Measurements from ENCODE around the gene BCR. TPM values are rescaled to one million over a fixed set of nuclear protein-coding genes. Genes with fewer than 3 reads are reported as not detected.
A peak's percentile ranks its signal among the peaks of the same experiment; 100 is the strongest.

BCR gene
- total and polyA plus RNA-seq, 2 donors, result 17.9 to 22.8 TPM

DNA sequence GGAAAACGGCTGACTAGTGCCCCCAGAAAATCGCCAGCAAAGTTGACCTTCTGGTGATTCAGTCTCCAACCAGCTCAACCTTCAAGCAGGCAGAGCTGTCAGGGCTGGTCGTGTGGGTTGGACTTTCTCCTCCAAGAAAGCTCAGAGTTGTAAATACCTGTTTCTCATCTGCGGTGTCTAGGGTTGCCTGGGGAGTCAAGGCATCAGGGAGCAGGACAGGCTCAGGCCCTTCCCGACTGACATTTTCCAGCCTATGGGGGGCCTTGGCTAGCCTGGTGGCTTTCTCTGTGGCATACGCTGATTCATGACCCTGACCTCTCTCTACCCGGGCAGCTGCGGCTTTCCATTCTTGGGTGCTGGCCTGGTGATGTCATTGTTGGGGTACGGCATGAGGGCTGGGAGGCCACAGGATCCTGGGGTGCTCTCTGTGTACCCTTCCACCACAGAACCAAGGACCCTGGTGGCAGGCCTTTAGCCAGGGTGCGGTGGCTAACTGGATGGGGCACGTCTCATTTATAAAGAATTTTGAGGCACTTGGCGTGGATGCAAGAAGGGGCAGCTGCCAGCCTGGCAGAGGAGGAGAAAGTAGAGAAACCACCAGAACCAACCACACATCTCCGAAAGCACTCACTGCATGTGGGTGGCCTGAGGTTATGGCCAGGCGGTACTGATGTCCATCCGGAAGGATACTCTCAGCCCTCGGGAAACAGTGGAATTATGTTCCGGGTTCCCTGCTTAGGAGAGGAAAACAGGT, 64.9 kb downstream of the BCR start:
- Histone ChIP-seq H3K36me3 (ENCODE audit: control insufficient read depth in 2 of 2, insufficient read depth in 2 of 2, low read length in 1 of 2) (no peaks in the 10 kb centered on the region), H3K27me3 (ENCODE audit: control insufficient read depth in 2 of 2, insufficient read depth in 1 of 2, low read length in 1 of 2) (no peaks in the 10 kb centered on the region), H3K9me3 (ENCODE audit: control insufficient read depth in 2 of 2, insufficient read depth in 1 of 2, low read length in 1 of 2) (peaks cover 0 to 3% of the 10 kb centered on the region in 2 donors), H3K27ac (ENCODE audit: low read depth in 1 of 2, low read length in 1 of 2) (no peak overlapping the region), H3K4me1 (ENCODE audit: control insufficient read depth in 2 of 2, insufficient read depth in 2 of 2, low read length in 2 of 2) (peaks cover 31 to 81% of the 10 kb centered on the region in 2 donors), H3K4me3 (ENCODE audit: low read length in 2 of 2) (no peak overlapping the region)
- no peak for DNase-seq (ENCODE audit: low read depth in 6 of 9, low spot score in 9 of 9)
- 90% methylated on average over 17 of the region's 17 CpGs for WGBS

DNA sequence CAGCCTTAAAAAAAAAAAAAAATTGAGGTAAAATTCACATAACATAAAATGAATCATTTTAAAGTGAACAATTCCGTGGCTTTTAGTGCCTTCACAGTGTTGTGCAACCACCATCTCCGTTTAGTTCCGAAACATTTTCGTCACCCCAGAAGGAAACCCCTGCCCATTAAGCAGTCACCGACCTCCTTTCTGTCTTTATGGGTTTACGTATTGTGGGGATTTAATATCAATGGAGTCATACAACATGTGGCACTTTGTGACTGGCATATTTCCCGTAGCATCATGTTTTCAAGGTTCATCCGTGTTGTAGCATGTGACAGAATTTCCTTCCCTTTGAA, 65.5 kb downstream of the BCR start:
- Histone ChIP-seq H3K36me3 (ENCODE audit: control insufficient read depth in 2 of 2, insufficient read depth in 2 of 2, low read length in 1 of 2) (no peaks in the 10 kb centered on the region), H3K27ac (ENCODE audit: low read depth in 1 of 2, low read length in 1 of 2) (no peak overlapping the region), H3K4me1 (ENCODE audit: control insufficient read depth in 2 of 2, insufficient read depth in 2 of 2, low read length in 2 of 2) (peaks cover 34 to 84% of the 10 kb centered on the region in 2 donors), H3K27me3 (ENCODE audit: control insufficient read depth in 2 of 2, insufficient read depth in 1 of 2, low read length in 1 of 2) (no peaks in the 10 kb centered on the region), H3K4me3 (ENCODE audit: low read length in 2 of 2) (no peak overlapping the region), H3K9me3 (ENCODE audit: control insufficient read depth in 2 of 2, insufficient read depth in 1 of 2, low read length in 1 of 2) (peaks cover 0 to 3% of the 10 kb centered on the region in 2 donors)
- DNase-seq (ENCODE audit: low read depth in 6 of 9, low spot score in 9 of 9), result no peak
- 76% methylated on average over 8 of the region's 8 CpGs for WGBS

- Histone ChIP-seq H3K36me3 (ENCODE audit: control insufficient read depth in 2 of 2, insufficient read depth in 2 of 2, low read length in 1 of 2) (peaks cover 0 to 3% of the 10 kb centered on the region in 2 donors), H3K4me3 (ENCODE audit: low read length in 2 of 2) (no peak overlapping the region), H3K4me1 (ENCODE audit: control insufficient read depth in 2 of 2, insufficient read depth in 2 of 2, low read length in 2 of 2) (peaks cover 29 to 83% of the 10 kb centered on the region in 2 donors), H3K27ac (ENCODE audit: low read depth in 1 of 2, low read length in 1 of 2) (no peak overlapping the region), H3K9me3 (ENCODE audit: control insufficient read depth in 2 of 2, insufficient read depth in 1 of 2, low read length in 1 of 2) (peaks cover 0 to 3% of the 10 kb centered on the region in 2 donors), H3K27me3 (ENCODE audit: control insufficient read depth in 2 of 2, insufficient read depth in 1 of 2, low read length in 1 of 2) (no peaks in the 10 kb centered on the region)
- WGBS, result 97% methylated on average over 13 of the region's 13 CpGs
- DNase-seq (ENCODE audit: low read depth in 6 of 9, low spot score in 9 of 9), result no peak
Measured at GRCh38 chr22:23246982-23247766, 66.9 kb downstream of the BCR start.

- no peak for DNase-seq (ENCODE audit: low read depth in 6 of 9, low spot score in 9 of 9)
- H3K9me3 ChIP-seq (ENCODE audit: control insufficient read depth in 2 of 2, insufficient read depth in 1 of 2, low read length in 1 of 2), result no peaks in the 10 kb centered on the region
- WGBS, result 88% methylated on average over 2 of the region's 2 CpGs
- H3K27me3 ChIP-seq (ENCODE audit: control insufficient read depth in 2 of 2, insufficient read depth in 1 of 2, low read length in 1 of 2), result no peaks in the 10 kb centered on the region
- H3K27ac ChIP-seq (ENCODE audit: low read depth in 1 of 2, low read length in 1 of 2), result no peak overlapping the region
- peaks cover 3 to 5% of the 10 kb centered on the region in 2 donors for H3K36me3 ChIP-seq (ENCODE audit: control insufficient read depth in 2 of 2, insufficient read depth in 2 of 2, low read length in 1 of 2)
- peaks cover 14 to 75% of the 10 kb centered on the region in 2 donors for H3K4me1 ChIP-seq (ENCODE audit: control insufficient read depth in 2 of 2, insufficient read depth in 2 of 2, low read length in 2 of 2)
- no peak overlapping the region for H3K4me3 ChIP-seq (ENCODE audit: low read length in 2 of 2)
Measured at GRCh38 chr22:23248583-23248982, 68.3 kb downstream of the BCR start.

GRCh38 chr22:23250056-23250784, 69.9 kb downstream of the BCR start:
- Histone ChIP-seq H3K27me3 (ENCODE audit: control insufficient read depth in 2 of 2, insufficient read depth in 1 of 2, low read length in 1 of 2) (no peaks in the 10 kb centered on the region), H3K36me3 (ENCODE audit: control insufficient read depth in 2 of 2, insufficient read depth in 2 of 2, low read length in 1 of 2) (peaks cover 16 to 22% of the 10 kb centered on the region in 2 donors), H3K9me3 (ENCODE audit: control insufficient read depth in 2 of 2, insufficient read depth in 1 of 2, low read length in 1 of 2) (no peaks in the 10 kb centered on the region), H3K27ac (ENCODE audit: low read depth in 1 of 2, low read length in 1 of 2) (no peak overlapping the region), H3K4me1 (ENCODE audit: control insufficient read depth in 2 of 2, insufficient read depth in 2 of 2, low read length in 2 of 2) (peaks cover 13 to 67% of the 10 kb centered on the region in 2 donors), H3K4me3 (ENCODE audit: low read length in 2 of 2) (no peak overlapping the region)
- 76% methylated on average over 16 of the region's 16 CpGs for WGBS
- DNase-seq (ENCODE audit: low read depth in 6 of 9, low spot score in 9 of 9), result peak in 1 of 9 donors; percentile 36

- H3K9me3 ChIP-seq (ENCODE audit: control insufficient read depth in 2 of 2, insufficient read depth in 1 of 2, low read length in 1 of 2), result no peaks in the 10 kb centered on the region
- DNase-seq (ENCODE audit: low read depth in 6 of 9, low spot score in 9 of 9), result no peak
- no peaks in the 10 kb centered on the region for H3K27me3 ChIP-seq (ENCODE audit: control insufficient read depth in 2 of 2, insufficient read depth in 1 of 2, low read length in 1 of 2)
- H3K36me3 ChIP-seq (ENCODE audit: control insufficient read depth in 2 of 2, insufficient read depth in 2 of 2, low read length in 1 of 2), result peaks cover 23 to 28% of the 10 kb centered on the region in 2 donors
- H3K4me3 ChIP-seq (ENCODE audit: low read length in 2 of 2), result no peak overlapping the region
- 95% methylated on average over 14 of the region's 14 CpGs for WGBS
- peaks cover 13 to 65% of the 10 kb centered on the region in 2 donors for H3K4me1 ChIP-seq (ENCODE audit: control insufficient read depth in 2 of 2, insufficient read depth in 2 of 2, low read length in 2 of 2)
- no peak overlapping the region for H3K27ac ChIP-seq (ENCODE audit: low read depth in 1 of 2, low read length in 1 of 2)
Measured at GRCh38 chr22:23250785-23251363, 70.6 kb downstream of the BCR start.

GRCh38 chr22:23251445-23252093, 71.3 kb downstream of the BCR start:
- Histone ChIP-seq H3K27ac (ENCODE audit: low read depth in 1 of 2, low read length in 1 of 2) (no peak overlapping the region), H3K4me3 (ENCODE audit: low read length in 2 of 2) (no peak overlapping the region), H3K27me3 (ENCODE audit: control insufficient read depth in 2 of 2, insufficient read depth in 1 of 2, low read length in 1 of 2) (no peaks in the 10 kb centered on the region), H3K36me3 (ENCODE audit: control insufficient read depth in 2 of 2, insufficient read depth in 2 of 2, low read length in 1 of 2) (peaks cover 28 to 35% of the 10 kb centered on the region in 2 donors), H3K4me1 (ENCODE audit: control insufficient read depth in 2 of 2, insufficient read depth in 2 of 2, low read length in 2 of 2) (peaks cover 10 to 61% of the 10 kb centered on the region in 2 donors), H3K9me3 (ENCODE audit: control insufficient read depth in 2 of 2, insufficient read depth in 1 of 2, low read length in 1 of 2) (no peaks in the 10 kb centered on the region)
- DNase-seq (ENCODE audit: low read depth in 6 of 9, low spot score in 9 of 9), result no peak
- 94% methylated on average over 8 of the region's 8 CpGs for WGBS

DNA sequence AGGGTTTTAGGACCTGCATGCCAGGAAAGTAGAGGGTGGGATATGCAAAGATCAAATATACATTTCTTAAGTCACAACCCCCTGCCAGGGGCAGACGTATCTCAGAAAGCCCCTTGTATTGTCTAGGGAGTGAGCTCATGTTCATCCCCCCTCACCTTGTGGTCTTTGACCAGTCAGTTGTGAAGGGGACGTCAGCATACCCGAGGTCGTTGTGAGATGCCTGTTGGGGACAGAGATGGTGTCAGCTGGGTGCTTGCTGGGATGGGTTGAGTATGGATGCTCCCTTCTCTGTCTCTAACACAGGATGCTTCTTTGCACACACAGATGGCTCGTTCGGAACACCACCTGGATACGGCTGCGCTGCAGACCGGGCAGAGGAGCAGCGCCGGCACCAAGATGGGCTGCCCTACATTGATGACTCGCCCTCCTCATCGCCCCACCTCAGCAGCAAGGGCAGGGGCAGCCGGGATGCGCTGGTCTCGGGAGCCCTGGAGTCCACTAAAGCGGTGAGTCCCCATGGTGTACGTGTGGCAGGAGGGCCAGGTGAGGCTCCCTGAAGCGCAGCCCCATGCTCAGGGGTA, 73.3 kb downstream of the BCR start:
- Histone ChIP-seq H3K4me3 (ENCODE audit: low read length in 2 of 2) (no peak overlapping the region), H3K9me3 (ENCODE audit: control insufficient read depth in 2 of 2, insufficient read depth in 1 of 2, low read length in 1 of 2) (no peaks in the 10 kb centered on the region), H3K4me1 (ENCODE audit: control insufficient read depth in 2 of 2, insufficient read depth in 2 of 2, low read length in 2 of 2) (peaks cover 10 to 51% of the 10 kb centered on the region in 2 donors), H3K27ac (ENCODE audit: low read depth in 1 of 2, low read length in 1 of 2) (no peak overlapping the region), H3K27me3 (ENCODE audit: control insufficient read depth in 2 of 2, insufficient read depth in 1 of 2, low read length in 1 of 2) (no peaks in the 10 kb centered on the region), H3K36me3 (ENCODE audit: control insufficient read depth in 2 of 2, insufficient read depth in 2 of 2, low read length in 1 of 2) (peaks cover 42 to 54% of the 10 kb centered on the region in 2 donors)
- WGBS, result 94% methylated on average over 19 of the region's 19 CpGs
- DNase-seq (ENCODE audit: low read depth in 6 of 9, low spot score in 9 of 9), result no peak
